HCT116 (cell line): Measurements from ENCODE around the gene C1orf52. TPM values are rescaled to one million over a fixed set of nuclear protein-coding genes. Genes with fewer than 3 reads are reported as not detected.

Source experiments
- ATAC-seq: fragments of 200-7000 bp; cut with Tn5 transposase; 2 replicates; pipeline ENCODE4 v1.9.1; 2020; ENCODE audit warnings: mild to moderate bottlenecking, moderate library complexity
- BruUV-seq: library from RNA; stranded (reverse); fragments of 400-500 nt; replicated peaks from 2 replicates; lab custom pipeline; 2021; lab: Mats Ljungman, UMichigan
- CTCF ChIA-PET: fragments of 300-600 bp; sonication (Branson Sonifier 250); formaldehyde crosslinking; loops from one replicate; lab custom pipeline; 2021; ENCODE audit warnings: antibody characterized with exemption; lab: Charles Lee
- POLR2A ChIA-PET: fragments of 300-600, 350-600 bp; sonication (Branson Sonifier 250); formaldehyde crosslinking; loops from one replicate; lab custom pipeline; 2021; ENCODE audit warnings: antibody characterized with exemption; lab: Charles Lee
- RAD21 ChIA-PET, 2 experiments: fragments of 300-600 bp; sonication (Branson Sonifier 250); formaldehyde crosslinking; loops; one replicate each; lab custom pipeline; 2023; ENCODE audit warnings: low total read pairs in 2 of 2; ENCODE audit not compliant: uncharacterized antibody in 2 of 2, unreplicated experiment in 2 of 2, low non-redundant PET in 1 of 2; lab: Charles Lee
- DNase-seq: peaks from one replicate; pipeline ENCODE4 v3.0.0-alpha.2; 2010; ENCODE audit warnings: low read depth, low spot score
- H2AFZ ChIP-seq: fragments of 200-600 bp; shearing (Covaris generic), sonication (generic); 2 replicates; pipeline ENCODE4 v1.6.1; 2017; ENCODE audit warnings: low read depth, mixed run types, mixed read lengths, antibody characterized with exemption, low read length; ENCODE audit not compliant: poor library complexity, severe bottlenecking
- H3K27ac ChIP-seq: 2 replicates; pipeline ENCODE4 v1.5.1; 2012; ENCODE audit warnings: low read depth, low read length
- H3K27me3 ChIP-seq: fragments of 200-600 bp; sonication (generic); 2 replicates; pipeline ENCODE4 v1.6.1; 2016; ENCODE audit warnings: mixed run types, low read length, mixed read lengths; ENCODE audit not compliant: insufficient read depth
- H3K36me3 ChIP-seq, 2 experiments: fragments of 200-500 bp in 1 of 2; fragments of 200-600 bp in 1 of 2; sonication (Bioruptor generic) in 1 of 2; sonication (generic) in 1 of 2; 2 replicates each; pipeline versions ENCODE4 v1.5.1 to v1.6.1; 2014 to 2016; ENCODE audit warnings: low read length in 2 of 2, inconsistent platforms in 1 of 2, mixed read lengths in 1 of 2, mixed run types in 1 of 2; ENCODE audit not compliant: insufficient read depth in 2 of 2, control insufficient read depth in 1 of 2
- H3K4me1 ChIP-seq, 2 experiments: fragments of 200-600 bp in 1 of 2; sonication (generic) in 1 of 2; 2 replicates each; pipeline versions ENCODE4 v1.5.1 to v1.6.1; 2012 to 2017; ENCODE audit warnings: low read length in 2 of 2, inconsistent platforms in 1 of 2, mild to moderate bottlenecking in 1 of 2, mixed read lengths in 1 of 2, mixed run types in 1 of 2, moderate library complexity in 1 of 2; ENCODE audit not compliant: insufficient read depth in 2 of 2, control insufficient read depth in 1 of 2
- H3K4me2 ChIP-seq: fragments of 200-600 bp; sonication (generic); 2 replicates; pipeline ENCODE4 v1.6.1; 2017; ENCODE audit warnings: mixed run types, low read length, mixed read lengths
- H3K4me3 ChIP-seq, 2 experiments: fragments of 200-600 bp in 1 of 2; sonication (generic) in 1 of 2; replicated peaks in 1 of 2; 2 replicates each; pipeline ENCODE4 v1.5.1; 2011 to 2016; ENCODE audit warnings: low read length in 2 of 2, control low read depth in 1 of 2, low read depth in 1 of 2, mild to moderate bottlenecking in 1 of 2, mixed read lengths in 1 of 2, mixed run types in 1 of 2
- H3K79me2 ChIP-seq: fragments of 200-600 bp; sonication (generic); 2 replicates; pipeline ENCODE4 v1.6.1; 2017; ENCODE audit warnings: mild to moderate bottlenecking, mixed run types, low read length, moderate library complexity, mixed read lengths; ENCODE audit not compliant: insufficient read depth
- H3K9ac ChIP-seq: fragments of 200-600 bp; sonication (generic); 2 replicates; pipeline ENCODE4 v1.6.1; 2016; ENCODE audit warnings: low read length, mixed read lengths
- H3K9me2 ChIP-seq: fragments of 200-600 bp; sonication (generic), shearing (Covaris generic); 2 replicates; pipeline ENCODE4 v1.6.1; 2017; ENCODE audit warnings: mixed run types, mild to moderate bottlenecking, moderate library complexity; ENCODE audit not compliant: insufficient read depth
- H3K9me3 ChIP-seq, 2 experiments: fragments of 200-500 bp in 1 of 2; fragments of 200-600 bp in 1 of 2; sonication (Bioruptor generic) in 1 of 2; sonication (generic) in 1 of 2; 2 replicates each; pipeline ENCODE4 v1.6.1; 2014 to 2017; ENCODE audit warnings: low read length in 2 of 2, mixed read lengths in 2 of 2, inconsistent platforms in 1 of 2, low read depth in 1 of 2, mild to moderate bottlenecking in 1 of 2, mixed run types in 1 of 2, moderate library complexity in 1 of 2; ENCODE audit not compliant: control insufficient read depth in 1 of 2, insufficient read depth in 1 of 2
- H4K20me1 ChIP-seq: fragments of 200-600 bp; sonication (generic), shearing (Covaris generic); 2 replicates; pipeline ENCODE4 v1.6.1; 2017; ENCODE audit warnings: mixed run types, mild to moderate bottlenecking, moderate library complexity; ENCODE audit not compliant: insufficient read depth
- ELF1 ChIP-seq: IDR thresholded peaks from 2 replicates; pipeline ENCODE4 v1.6.1; 2012; ENCODE audit warnings: low read depth, borderline replicate concordance
- EZH2 ChIP-seq: fragments of 200-600 bp; sonication (generic); IDR thresholded peaks from 2 replicates; pipeline ENCODE4 v1.6.1; 2017; ENCODE audit warnings: antibody characterized with exemption, mixed run types
- FOSL1 ChIP-seq: IDR thresholded peaks from 2 replicates; pipeline ENCODE4 v1.6.1; 2012; ENCODE audit warnings: low read depth
- POLR2A ChIP-seq: IDR thresholded peaks from 2 replicates; pipeline ENCODE4 v1.7.0; 2011; ENCODE audit warnings: borderline replicate concordance; ENCODE audit not compliant: insufficient read depth, insufficient read length; ENCODE audit errors: extremely low read depth
- POLR2AphosphoS5 ChIP-seq: IDR thresholded peaks from 2 replicates; pipeline ENCODE4 v1.6.1; 2011; ENCODE audit warnings: mild to moderate bottlenecking, low read depth, low read length, moderate library complexity
- RAD21 ChIP-seq: IDR thresholded peaks from 2 replicates; pipeline ENCODE4 v1.6.1; 2012; ENCODE audit warnings: low read depth, mild to moderate bottlenecking
- REST ChIP-seq: IDR thresholded peaks from 2 replicates; pipeline ENCODE4 v1.6.1; 2012; ENCODE audit warnings: low read depth
- SIN3A ChIP-seq: IDR thresholded peaks from 2 replicates; pipeline ENCODE4 v1.6.1; 2012; ENCODE audit warnings: low read depth
- SRF ChIP-seq: IDR thresholded peaks from 2 replicates; pipeline ENCODE4 v1.6.1; 2012; ENCODE audit warnings: low read depth
- TCF7L2 ChIP-seq: IDR thresholded peaks from 2 replicates; pipeline ENCODE4 v1.7.0; 2011; ENCODE audit warnings: borderline replicate concordance, inconsistent platforms; ENCODE audit not compliant: insufficient read depth, insufficient read length; ENCODE audit errors: extremely low read depth
- YY1 ChIP-seq: IDR thresholded peaks from 2 replicates; pipeline ENCODE4 v1.6.1; 2011; ENCODE audit warnings: low read length, low read depth, moderate library complexity, mild to moderate bottlenecking; ENCODE audit not compliant: insufficient replicate concordance; ENCODE audit errors: extremely low read depth
- ZFX ChIP-seq: fragments of 450-650 bp; IDR thresholded peaks from 2 replicates; pipeline ENCODE4 v1.6.1; 2017
- ZNF274 ChIP-seq: fragments of 200-500 bp; sonication (Bioruptor generic); IDR thresholded peaks from 2 replicates; pipeline ENCODE4 v1.6.1; 2014; ENCODE audit warnings: mild to moderate bottlenecking, low read depth, low read length, inconsistent platforms
- intact Hi-C: fragments of 100-400 bp; cut with micrococcal nuclease; formaldehyde crosslinking; loops from 2 replicates; pipeline ENCODE4 v1.10.0; 2022
- total RNA-seq: library from RNA; stranded (reverse); gene quantifications from one replicate; pipeline ENCODE4 v1.2.1, GENCODE V29; 2021; ENCODE audit not compliant: unreplicated experiment
- TF ChIP-seq, protein P1 (sequence below): IDR thresholded peaks from 2 replicates; pipeline ENCODE4 v1.6.1; 2011; ENCODE audit warnings: mild to moderate bottlenecking, low read length, moderate library complexity; ENCODE audit not compliant: insufficient replicate concordance; ENCODE audit errors: extremely low read depth
- TF ChIP-seq, protein P2 (sequence below): IDR thresholded peaks from 2 replicates; pipeline ENCODE4 v1.6.1; 2012

C1orf52 gene
- total RNA-seq, 1 experiment from 2014 or later: 23.3 TPM

DNA sequence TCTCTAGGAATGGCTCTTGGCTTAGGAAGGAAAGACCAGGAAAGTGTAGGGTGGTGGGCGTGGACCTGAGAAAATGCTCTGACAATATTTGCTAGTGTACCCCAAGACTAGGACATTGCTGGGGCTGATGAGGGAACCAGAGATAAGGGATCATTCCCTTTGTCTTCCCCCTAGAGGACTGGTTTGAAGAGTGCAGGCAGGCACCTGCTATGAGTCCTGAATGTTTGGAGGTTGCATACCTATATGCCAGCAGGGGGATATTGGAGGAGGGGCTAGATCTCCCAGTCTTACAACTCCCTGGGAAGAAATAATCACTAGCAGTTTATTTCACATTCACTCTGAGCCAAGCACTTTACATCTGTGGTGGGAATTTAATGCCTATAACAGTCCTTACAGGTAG is 23.0 kb upstream of the C1orf52 start (continued):
- 0 out of 2 replicates have a peak, but pooled peaks have one; percentile 15 for TF ChIP-seq RAD21
- no peak for TF ChIP-seq TCF7L2
- no peak for TF ChIP-seq POLR2A

- no TSS peak for BruUV-seq
- Histone ChIP-seq H4K20me1 (no peaks in the 10 kb centered on the region), H3K36me3 (no peaks in the 10 kb centered on the region), H3K4me3 (no peak overlapping the region), H3K27me3 (no peaks in the 10 kb centered on the region), H3K27ac (no peak overlapping the region), H3K9me3 (no peaks in the 10 kb centered on the region), H3K9me2 (no peaks in the 10 kb centered on the region), H2AFZ (no peak overlapping the region), H3K4me2 (no peak overlapping the region), H3K4me1 (peaks cover 19 to 50% of the 10 kb centered on the region in 2 experiments), H3K79me2 (peaks cover 6% of the 10 kb centered on the region), H3K9ac (no peak overlapping the region)
- ATAC-seq: no peak
- no peak for DNase-seq
- ChIA-PET POLR2A (no interaction called here), RAD21 (no interaction called here), CTCF (no interaction called here)
- intact Hi-C loops: no loop called here
- no peak for TF ChIP-seq ELF1
- TF ChIP-seq EZH2: no peak
- TF ChIP-seq SIN3A: no peak
- TF ChIP-seq, protein P1, sequence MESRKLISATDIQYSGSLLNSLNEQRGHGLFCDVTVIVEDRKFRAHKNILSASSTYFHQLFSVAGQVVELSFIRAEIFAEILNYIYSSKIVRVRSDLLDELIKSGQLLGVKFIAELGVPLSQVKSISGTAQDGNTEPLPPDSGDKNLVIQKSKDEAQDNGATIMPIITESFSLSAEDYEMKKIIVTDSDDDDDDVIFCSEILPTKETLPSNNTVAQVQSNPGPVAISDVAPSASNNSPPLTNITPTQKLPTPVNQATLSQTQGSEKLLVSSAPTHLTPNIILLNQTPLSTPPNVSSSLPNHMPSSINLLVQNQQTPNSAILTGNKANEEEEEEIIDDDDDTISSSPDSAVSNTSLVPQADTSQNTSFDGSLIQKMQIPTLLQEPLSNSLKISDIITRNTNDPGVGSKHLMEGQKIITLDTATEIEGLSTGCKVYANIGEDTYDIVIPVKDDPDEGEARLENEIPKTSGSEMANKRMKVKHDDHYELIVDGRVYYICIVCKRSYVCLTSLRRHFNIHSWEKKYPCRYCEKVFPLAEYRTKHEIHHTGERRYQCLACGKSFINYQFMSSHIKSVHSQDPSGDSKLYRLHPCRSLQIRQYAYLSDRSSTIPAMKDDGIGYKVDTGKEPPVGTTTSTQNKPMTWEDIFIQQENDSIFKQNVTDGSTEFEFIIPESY: no peak
- TF ChIP-seq YY1: no peak
- TF ChIP-seq, protein P2, sequence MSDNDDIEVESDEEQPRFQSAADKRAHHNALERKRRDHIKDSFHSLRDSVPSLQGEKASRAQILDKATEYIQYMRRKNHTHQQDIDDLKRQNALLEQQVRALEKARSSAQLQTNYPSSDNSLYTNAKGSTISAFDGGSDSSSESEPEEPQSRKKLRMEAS: no peak
- no peak for TF ChIP-seq TCF7L2
- TF ChIP-seq SRF: no peak
- TF ChIP-seq REST: no peak
- TF ChIP-seq ZNF274: no peak
- no peak for TF ChIP-seq ZFX
- no peak for TF ChIP-seq RAD21
- TF ChIP-seq POLR2A: no peak
- no peak for TF ChIP-seq POLR2AphosphoS5
- no peak for TF ChIP-seq FOSL1
Observed at GRCh38 chr1:85280636-85281035, 21.2 kb upstream of the C1orf52 start.
